ENCODE data around the gene THADA.

Gene THADA

GRCh38 chr2:43438858-43439655 lies 156.8 kb downstream of the THADA start:
- no peak for DNase-seq

GRCh38 chr2:43438342-43438741 lies 157.5 kb downstream of the THADA start:
- DNase-seq: no peak

GRCh38 chr2:43437363-43437762 lies 158.5 kb downstream of the THADA start:
- no peak for DNase-seq

DNA sequence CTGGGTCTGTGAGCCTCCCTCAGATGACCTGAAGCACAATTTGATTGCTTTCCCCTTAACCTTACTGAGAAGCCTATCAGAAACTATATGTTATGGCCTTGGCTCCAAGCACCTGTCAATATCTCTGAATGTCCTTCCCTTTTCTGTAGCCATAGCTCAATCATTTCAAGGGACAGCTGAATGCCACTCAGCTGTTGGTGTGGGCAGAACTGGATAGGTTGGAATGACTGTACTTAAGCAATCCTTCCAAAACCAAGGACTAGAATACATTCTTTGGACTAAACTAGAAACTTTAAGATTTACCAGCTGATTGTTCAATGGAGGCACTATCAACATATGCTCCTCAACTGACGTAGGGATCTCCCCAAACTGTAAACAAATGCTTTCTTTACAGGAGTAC lies 159.4 kb downstream of the THADA start:
- DNase-seq: no peak

DNA sequence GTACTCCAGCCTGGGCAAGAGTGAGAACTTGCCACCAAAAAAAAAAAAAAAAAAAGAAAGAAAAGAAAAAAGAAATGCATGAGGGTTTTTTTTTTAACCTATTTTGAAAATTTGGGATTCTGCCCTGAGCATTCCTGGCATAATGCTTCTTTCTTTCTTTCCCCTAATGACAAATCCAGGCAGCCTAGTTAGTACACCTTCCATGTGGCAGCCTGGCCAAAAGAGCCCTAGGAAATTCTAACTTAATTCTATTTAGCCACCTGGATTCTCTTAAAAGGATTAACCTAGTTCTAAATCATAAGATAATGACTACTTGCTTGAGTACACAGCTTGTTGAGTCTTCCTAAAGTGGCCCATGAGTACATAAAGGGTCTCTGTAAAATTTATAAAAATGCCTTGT lies 160.1 kb downstream of the THADA start:
- DNase-seq: no peak

DNA sequence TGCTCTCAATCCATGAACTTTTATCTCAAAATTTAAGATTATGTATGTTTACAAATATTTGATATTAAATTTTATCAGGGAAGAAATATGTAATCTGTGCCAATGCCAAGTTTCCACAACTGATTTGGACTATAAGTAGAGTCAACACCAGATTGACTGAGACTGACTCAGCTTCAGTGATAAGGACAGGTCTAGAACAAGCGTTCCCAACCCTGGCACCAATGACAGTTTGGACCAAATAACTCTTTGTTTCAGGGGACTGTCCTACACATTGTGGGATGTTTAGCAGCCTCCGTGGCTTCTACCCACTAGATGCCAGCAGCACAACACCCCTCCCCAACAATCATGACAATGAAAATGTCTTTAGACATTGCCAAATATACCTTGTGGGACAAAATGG lies 165.3 kb downstream of the THADA start:
- no peak for DNase-seq

DNA sequence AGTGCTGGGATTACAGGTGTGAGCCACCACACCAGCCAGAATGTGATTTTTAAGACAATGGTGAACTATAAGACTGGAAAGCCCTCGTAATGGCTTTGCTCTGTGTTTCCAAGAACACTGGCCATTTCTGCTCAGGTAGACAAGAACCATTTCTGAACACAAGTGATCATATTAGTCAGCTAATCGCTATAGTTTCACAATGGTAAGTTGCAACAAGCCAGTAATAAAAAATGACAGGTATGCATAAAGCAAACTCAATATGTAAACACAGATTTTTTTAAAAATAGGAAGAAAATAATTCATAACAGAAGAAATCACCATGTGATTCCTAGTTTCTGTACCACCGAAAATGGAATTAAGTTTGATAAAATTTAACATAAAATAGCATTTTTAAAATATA lies 166.5 kb downstream of the THADA start:
- DNase-seq: no peak

- no peak for DNase-seq
These were observed 168.8 kb downstream of the THADA start for GRCh38 chr2:43427032-43427424.

GRCh38 chr2:43426305-43427031 lies 169.4 kb downstream of the THADA start:
- no peak for DNase-seq

- DNase-seq: no peak
These were observed 170.2 kb downstream of the THADA start for GRCh38 chr2:43425659-43426058.

DNA sequence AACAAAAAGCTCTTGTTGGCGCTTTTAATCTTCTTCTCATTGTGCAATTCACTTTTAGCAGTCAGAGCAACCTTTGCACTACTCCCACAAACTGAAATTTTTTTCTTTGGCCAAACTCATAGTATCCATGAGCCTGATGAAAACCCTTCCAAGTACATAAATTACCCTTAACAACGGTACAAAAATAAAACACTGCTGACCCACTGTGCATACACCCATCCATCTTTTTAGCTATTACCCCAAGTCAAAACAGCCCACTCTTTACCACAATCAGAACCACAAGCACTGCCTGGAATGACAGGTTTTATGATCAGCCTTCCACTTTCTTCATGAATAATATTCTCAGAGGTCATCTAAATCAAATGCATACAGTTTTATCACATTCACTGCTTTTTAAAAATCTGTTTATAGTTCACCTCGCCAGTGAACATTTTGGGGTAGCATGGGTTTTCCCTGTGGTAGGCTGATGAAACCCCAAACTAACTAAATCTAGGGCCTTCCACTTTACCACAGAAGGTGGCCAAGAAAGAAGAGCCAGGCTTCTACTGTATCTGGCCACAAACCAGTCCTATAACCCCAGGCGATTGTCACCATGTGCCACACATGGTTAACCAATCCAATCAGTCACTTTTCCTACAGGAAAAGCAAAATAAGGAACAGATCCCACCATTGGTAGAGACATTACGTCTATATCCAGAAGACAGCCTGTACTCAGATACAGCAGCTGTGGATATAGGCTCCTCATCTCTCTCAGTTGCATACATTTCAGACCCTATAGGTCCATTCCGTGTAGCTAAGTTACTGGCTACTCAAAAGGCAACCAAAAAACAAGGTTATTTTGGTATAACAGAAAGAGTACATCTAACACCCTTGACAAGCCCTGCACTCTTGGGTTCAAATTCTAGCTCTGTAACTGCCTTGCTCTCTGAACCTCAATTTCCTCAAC lies 171.3 kb downstream of the THADA start:
- no peak for DNase-seq

DNA sequence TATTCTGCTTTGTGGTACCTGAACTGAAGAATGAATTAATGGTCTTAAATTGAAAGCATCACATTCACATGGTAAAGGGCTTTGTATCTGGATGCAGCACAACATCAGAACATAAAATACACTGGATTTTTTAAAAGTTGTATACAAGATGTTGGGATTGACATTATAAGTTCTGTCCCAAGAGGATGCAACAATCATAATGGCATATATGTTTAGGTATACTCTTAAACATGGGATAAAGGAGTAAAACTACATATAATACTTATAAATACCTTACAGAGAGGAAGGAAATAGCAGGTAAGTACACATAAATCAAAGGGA lies 171.9 kb downstream of the THADA start:
- DNase-seq: no peak

GRCh38 chr2:43421194-43421593 lies 174.6 kb downstream of the THADA start:
- no peak for DNase-seq

GRCh38 chr2:43420389-43420801 lies 175.4 kb downstream of the THADA start:
- DNase-seq: no peak

DNA sequence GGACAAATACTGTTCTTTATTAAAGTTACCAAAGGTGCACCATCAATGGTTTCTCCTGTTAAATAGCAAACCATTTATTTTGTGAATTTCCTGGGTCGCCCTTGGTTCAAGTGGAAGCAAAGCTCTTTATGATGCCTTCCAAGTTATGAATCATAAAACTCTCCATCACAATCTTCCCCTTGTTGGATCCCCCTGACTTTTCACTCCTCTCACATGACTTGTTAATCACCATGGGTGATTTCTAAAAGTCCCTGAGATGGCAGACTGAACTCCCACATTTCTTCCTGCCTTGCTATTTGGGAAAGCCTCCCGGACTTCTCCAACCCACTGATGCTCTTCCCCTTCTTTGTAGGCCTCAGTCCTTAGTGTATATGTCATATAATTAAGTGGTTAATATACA lies 176.0 kb downstream of the THADA start:
- DNase-seq: no peak

DNA sequence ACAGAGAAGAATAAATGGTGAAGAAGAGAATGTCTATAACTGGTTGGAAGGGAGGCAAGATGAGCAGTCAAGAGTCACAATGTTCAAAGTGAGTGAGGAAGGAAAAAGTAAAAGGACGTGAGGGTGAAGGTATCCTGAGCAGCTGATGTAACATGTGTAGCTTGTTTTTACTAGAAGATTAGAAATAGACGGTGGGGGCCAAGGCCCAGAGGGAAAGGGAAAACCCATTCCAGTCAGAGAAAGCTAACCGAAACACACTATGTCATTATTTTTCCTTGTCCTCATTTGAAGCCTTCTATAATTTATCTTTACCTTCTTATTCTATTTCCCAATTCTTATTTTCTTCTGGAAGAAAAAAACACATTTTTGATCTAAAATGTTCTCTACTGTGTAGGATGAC lies 176.6 kb downstream of the THADA start:
- DNase-seq: no peak

- DNase-seq: no peak
These were observed 177.2 kb downstream of the THADA start for GRCh38 chr2:43418680-43419079.

GRCh38 chr2:43417300-43417699 lies 178.5 kb downstream of the THADA start:
- no peak for DNase-seq

- DNase-seq: no peak
These were observed 180.2 kb downstream of the THADA start for GRCh38 chr2:43415592-43415991.

- DNase-seq: no peak
These were observed 181.2 kb downstream of the THADA start for GRCh38 chr2:43414586-43415135.

- no peak for DNase-seq
These were observed 181.8 kb downstream of the THADA start for GRCh38 chr2:43414033-43414432.

GRCh38 chr2:43412114-43412753 lies 183.6 kb downstream of the THADA start:
- DNase-seq: no peak
